Transverse colon (tissue), 4 donors: ENCODE data around the gene CYSRT1.

Experiments
- EP300 ChIP-seq: sonication (generic); formaldehyde crosslinking; IDR thresholded peaks from one replicate; pipeline ENCODE4 v1.6.1; 2017; ENCODE audit warnings: antibody characterized with exemption, low read depth
- POLR2A ChIP-seq: fragments of 450-650 bp; IDR thresholded peaks from one replicate; pipeline ENCODE4 v1.6.1; 2016; ENCODE audit warnings: antibody characterized with exemption, mild to moderate bottlenecking, moderate library complexity
- POLR2AphosphoS5 ChIP-seq, 3 donors: sonication (generic); formaldehyde crosslinking; IDR thresholded peaks; one replicate each; pipeline ENCODE4 v1.6.1; 2016; ENCODE audit warnings: antibody characterized with exemption in 3 of 3
- TF ChIP-seq, protein P1 (sequence below), 5 experiments: fragments of 200-600 bp in 3 of 5; fragments of 450-650 bp in 2 of 5; sonication (generic) in 3 of 5; IDR thresholded peaks; 1 replicate in 2 of 5; 2 replicates in 3 of 5; pipeline ENCODE4 v1.5.1; 2016 to 2017; ENCODE audit warnings: antibody characterized with exemption in 5 of 5, inconsistent platforms in 3 of 5, mild to moderate bottlenecking in 2 of 5, moderate library complexity in 1 of 5

- TF ChIP-seq, protein P1, sequence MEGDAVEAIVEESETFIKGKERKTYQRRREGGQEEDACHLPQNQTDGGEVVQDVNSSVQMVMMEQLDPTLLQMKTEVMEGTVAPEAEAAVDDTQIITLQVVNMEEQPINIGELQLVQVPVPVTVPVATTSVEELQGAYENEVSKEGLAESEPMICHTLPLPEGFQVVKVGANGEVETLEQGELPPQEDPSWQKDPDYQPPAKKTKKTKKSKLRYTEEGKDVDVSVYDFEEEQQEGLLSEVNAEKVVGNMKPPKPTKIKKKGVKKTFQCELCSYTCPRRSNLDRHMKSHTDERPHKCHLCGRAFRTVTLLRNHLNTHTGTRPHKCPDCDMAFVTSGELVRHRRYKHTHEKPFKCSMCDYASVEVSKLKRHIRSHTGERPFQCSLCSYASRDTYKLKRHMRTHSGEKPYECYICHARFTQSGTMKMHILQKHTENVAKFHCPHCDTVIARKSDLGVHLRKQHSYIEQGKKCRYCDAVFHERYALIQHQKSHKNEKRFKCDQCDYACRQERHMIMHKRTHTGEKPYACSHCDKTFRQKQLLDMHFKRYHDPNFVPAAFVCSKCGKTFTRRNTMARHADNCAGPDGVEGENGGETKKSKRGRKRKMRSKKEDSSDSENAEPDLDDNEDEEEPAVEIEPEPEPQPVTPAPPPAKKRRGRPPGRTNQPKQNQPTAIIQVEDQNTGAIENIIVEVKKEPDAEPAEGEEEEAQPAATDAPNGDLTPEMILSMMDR (IDR thresholded peaks at IDR 0.05), result no peak
- TF ChIP-seq EP300 (no peak), POLR2A (no peak), POLR2AphosphoS5 (IDR thresholded peaks at IDR 0.05) (no peak)
Observed at GRCh38 chr9:137265496-137266161, 40.7 kb downstream of the CYSRT1 start.
